SJSA1 (cell line): ENCODE data around the gene INSIG2. TPM values are rescaled to one million over a fixed set of nuclear protein-coding genes. Genes with fewer than 3 reads are reported as not detected.
"Not testable (repeated sequence)": the region's sequence is repeated elsewhere in the genome, so short reads cannot be mapped to it uniquely, and the experiment has no call there.

Experiments used
- DNase-seq, 2 experiments: peaks; one replicate each; pipeline ENCODE4 v3.0.0-alpha.2; 2015 to 2020; ENCODE audit warnings: low spot score in 2 of 2, low read depth in 1 of 2
- H3K27ac ChIP-seq: fragments of 250-450 bp; sonication (Bioruptor Pico); 2 replicates; pipeline ENCODE4 v1.5.1; 2020; ENCODE audit warnings: mild to moderate bottlenecking, moderate library complexity
- H3K27me3 ChIP-seq: fragments of 250-450 bp; sonication (Bioruptor Pico); replicated peaks from 2 replicates; pipeline ENCODE4 v1.5.1; 2020; ENCODE audit warnings: mild to moderate bottlenecking, moderate library complexity
- H3K36me3 ChIP-seq: fragments of 250-450 bp; sonication (Bioruptor Pico); 2 replicates; pipeline ENCODE4 v1.5.1; 2020; ENCODE audit warnings: mild to moderate bottlenecking
- H3K4me1 ChIP-seq: fragments of 250-450 bp; sonication (Bioruptor Pico); replicated peaks from 2 replicates; pipeline ENCODE4 v1.6.1; 2021; ENCODE audit warnings: mild to moderate bottlenecking
- H3K4me3 ChIP-seq: fragments of 250-450 bp; sonication (Bioruptor Pico); 2 replicates; pipeline ENCODE4 v1.5.1; 2020; ENCODE audit warnings: mild to moderate bottlenecking
- H3K9me3 ChIP-seq: fragments of 250-450 bp; sonication (Bioruptor Pico); replicated peaks from 2 replicates; pipeline ENCODE4 v1.5.1; 2020; ENCODE audit warnings: mild to moderate bottlenecking
- total RNA-seq: library from RNA; depleted of rRNA; stranded (reverse); fragments of >200 nt; shearing (Covaris generic); gene quantifications from 2 replicates; pipeline ENCODE4 v1.2.3, GENCODE V29; 2014

Gene INSIG2
- total RNA-seq, 1 experiment from 2014 or later = 6.0 TPM

GRCh38 chr2:118065015-118065706, 23.1 kb upstream of the INSIG2 start:
- H3K36me3 ChIP-seq = no peaks in the 10 kb centered on the region
- no peaks in the 10 kb centered on the region; the same call in 1 of the 2 replicates for H3K9me3 ChIP-seq
- peaks cover 8% of the 10 kb centered on the region for H3K4me1 ChIP-seq
- no peak overlapping the region for H3K27ac ChIP-seq
- no peak overlapping the region for H3K4me3 ChIP-seq
- H3K27me3 ChIP-seq = peaks cover 10% of the 10 kb centered on the region
- DNase-seq = no peak

GRCh38 chr2:118065921-118066511, 22.3 kb upstream of the INSIG2 start:
- Histone ChIP-seq H3K4me1 (peaks cover 8% of the 10 kb centered on the region), H3K9me3 (no peaks in the 10 kb centered on the region; the same call in 1 of the 2 replicates), H3K27ac (no peak overlapping the region), H3K4me3 (no peak overlapping the region), H3K27me3 (peaks cover 15% of the 10 kb centered on the region), H3K36me3 (no peaks in the 10 kb centered on the region)
- no peak for DNase-seq

DNA sequence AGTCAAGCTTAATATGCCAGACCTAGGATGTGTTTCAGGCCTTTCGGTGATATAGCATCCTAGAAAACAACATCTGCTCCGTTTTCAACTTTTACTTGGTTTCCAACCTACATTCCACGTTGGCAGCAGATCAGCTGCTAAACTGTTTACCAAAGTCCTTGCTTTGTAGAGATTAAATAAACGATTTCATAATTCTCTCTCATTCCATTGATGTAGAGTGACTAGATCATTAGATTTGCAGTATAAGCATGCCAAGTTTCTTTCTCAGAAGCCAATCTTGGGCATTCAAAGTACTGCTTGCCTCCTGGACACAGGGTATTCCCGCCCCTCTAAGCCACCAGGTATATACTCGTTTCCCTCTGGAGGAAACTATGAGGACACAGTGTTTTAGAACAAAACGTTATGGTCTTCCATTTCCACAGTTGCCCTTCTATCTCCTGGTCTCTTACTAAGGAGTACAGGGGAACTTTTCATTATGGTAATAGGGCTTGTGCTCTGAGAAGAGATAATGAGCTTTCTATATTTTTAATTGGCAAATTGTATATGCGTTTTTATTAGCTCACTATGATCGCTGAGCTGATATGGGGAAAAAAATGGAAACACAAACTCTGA, 10.5 kb upstream of the INSIG2 start:
- Histone ChIP-seq H3K36me3 (no peaks in the 10 kb centered on the region), H3K27me3 (peaks cover 29% of the 10 kb centered on the region), H3K9me3 (no peaks in the 10 kb centered on the region), H3K4me3 (no peak overlapping the region), H3K4me1 (no peaks in the 10 kb centered on the region), H3K27ac (no peak overlapping the region)
- no peak for DNase-seq

- no peaks in the 10 kb centered on the region for H3K9me3 ChIP-seq
- no peaks in the 10 kb centered on the region for H3K36me3 ChIP-seq
- peaks cover 35% of the 10 kb centered on the region for H3K27me3 ChIP-seq
- no peak overlapping the region for H3K4me3 ChIP-seq
- DNase-seq = no peak
- H3K4me1 ChIP-seq = no peaks in the 10 kb centered on the region
- no peak overlapping the region for H3K27ac ChIP-seq
These were observed 9.5 kb upstream of the INSIG2 start for GRCh38 chr2:118078734-118079133.

GRCh38 chr2:118084491-118085089, 3.7 kb upstream of the INSIG2 start:
- Histone ChIP-seq H3K4me3 (no peak overlapping the region), H3K27ac (no peak overlapping the region)
- DNase-seq = no peak

GRCh38 chr2:118085173-118086023, 2.9 kb upstream of the INSIG2 start:
- Histone ChIP-seq H3K9me3 (no peaks in the 10 kb centered on the region), H3K27me3 (peaks cover 32% of the 10 kb centered on the region), H3K4me1 (peaks cover 14% of the 10 kb centered on the region), H3K27ac (no peak overlapping the region), H3K36me3 (no peaks in the 10 kb centered on the region), H3K4me3 (no peak overlapping the region)
- no peak for DNase-seq

More at GRCh38 chr2:118084491-118085089, 3.7 kb upstream of the INSIG2 start:
- peaks cover 34% of the 10 kb centered on the region for H3K27me3 ChIP-seq
- no peaks in the 10 kb centered on the region for H3K9me3 ChIP-seq
- H3K36me3 ChIP-seq = no peaks in the 10 kb centered on the region
- peaks cover 6% of the 10 kb centered on the region for H3K4me1 ChIP-seq

- H3K27me3 ChIP-seq = peaks cover 31% of the 10 kb centered on the region
- peaks cover 21% of the 10 kb centered on the region for H3K4me1 ChIP-seq
- no peak overlapping the region for H3K27ac ChIP-seq
- no peaks in the 10 kb centered on the region for H3K9me3 ChIP-seq
- no peaks in the 10 kb centered on the region for H3K36me3 ChIP-seq
- no peak for DNase-seq
- no peak overlapping the region for H3K4me3 ChIP-seq
These were observed 2.1 kb upstream of the INSIG2 start for GRCh38 chr2:118086024-118086633.

- Histone ChIP-seq H3K4me1 (peaks cover 31% of the 10 kb centered on the region), H3K27me3 (peaks cover 8% of the 10 kb centered on the region; the same call in 1 of the 2 replicates), H3K9me3 (no peaks in the 10 kb centered on the region), H3K27ac (peak overlapping the region; percentile 27; the same call in 1 of the 2 replicates), H3K36me3 (no peaks in the 10 kb centered on the region), H3K4me3 (peak overlapping the region; percentile 54)
- peak in 1 of 2 experiments; percentile 51 for DNase-seq
These were observed 999 bp downstream of the INSIG2 start for GRCh38 chr2:118089139-118089800.

DNA sequence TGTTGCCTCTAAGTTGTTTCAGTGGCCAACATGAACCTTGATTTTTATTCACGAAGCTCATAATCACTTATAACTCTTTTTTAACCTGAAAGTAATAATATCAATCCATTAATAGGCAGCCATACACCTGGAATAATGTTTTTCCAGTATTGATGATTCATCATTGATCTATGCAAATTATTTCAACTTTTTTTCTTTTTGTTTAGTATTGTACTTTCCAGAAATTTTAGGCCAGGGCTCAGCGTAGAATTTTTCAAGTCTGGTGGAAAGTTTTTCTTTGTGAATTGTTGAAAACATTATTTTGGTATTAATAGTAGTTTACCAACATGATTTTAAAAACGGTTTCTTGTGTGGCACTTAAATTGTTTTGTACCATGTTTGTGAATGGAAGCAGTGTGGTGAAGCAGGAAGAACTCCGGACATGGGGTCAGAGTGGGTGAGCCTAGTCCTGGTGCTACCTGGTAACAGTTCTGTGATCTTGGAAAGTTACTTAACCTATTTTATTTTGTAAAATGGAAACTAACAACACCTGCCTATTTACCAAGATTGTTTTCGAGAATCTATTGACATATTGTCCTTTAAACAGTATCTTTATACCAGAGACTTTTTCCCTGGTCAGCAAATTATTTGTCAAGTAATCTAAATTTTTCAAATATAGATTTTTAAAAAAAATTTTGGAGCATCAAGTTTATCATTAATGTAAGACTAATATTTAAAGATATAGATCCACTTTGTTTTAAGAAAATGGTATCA, 2.3 kb downstream of the INSIG2 start:
- no peaks in the 10 kb centered on the region for H3K36me3 ChIP-seq
- DNase-seq = no peak
- peaks cover 33% of the 10 kb centered on the region for H3K4me1 ChIP-seq
- peaks cover 4% of the 10 kb centered on the region; the same call in 1 of the 2 replicates for H3K27me3 ChIP-seq
- H3K9me3 ChIP-seq = no peaks in the 10 kb centered on the region
- no peak overlapping the region for H3K4me3 ChIP-seq
- H3K27ac ChIP-seq = no peak overlapping the region

DNA sequence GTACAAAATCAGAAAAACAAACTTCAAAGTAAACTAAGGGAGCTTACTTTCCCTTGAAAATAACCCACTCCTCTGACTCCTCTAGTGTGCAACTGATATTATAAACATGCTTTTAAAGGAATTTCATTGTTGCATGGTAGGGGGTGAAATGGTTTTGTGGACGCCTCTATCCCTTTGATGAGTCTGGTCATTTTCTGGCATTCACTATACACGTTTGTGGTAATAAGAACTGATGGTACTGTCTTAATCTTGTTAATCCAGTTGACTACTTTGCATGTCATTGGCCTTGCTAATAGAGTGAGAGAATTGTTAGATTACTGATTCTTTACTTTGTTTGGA, 2.8 kb downstream of the INSIG2 start:
- peak in 1 of 2 experiments; percentile 16 for DNase-seq
- H3K4me1 ChIP-seq = peaks cover 37% of the 10 kb centered on the region
- H3K27ac ChIP-seq = no peak overlapping the region; the same call in 1 of the 2 replicates
- no peaks in the 10 kb centered on the region for H3K9me3 ChIP-seq
- no peaks in the 10 kb centered on the region for H3K36me3 ChIP-seq
- H3K27me3 ChIP-seq = peaks cover 4% of the 10 kb centered on the region; the same call in 1 of the 2 replicates
- no peak overlapping the region for H3K4me3 ChIP-seq

DNA sequence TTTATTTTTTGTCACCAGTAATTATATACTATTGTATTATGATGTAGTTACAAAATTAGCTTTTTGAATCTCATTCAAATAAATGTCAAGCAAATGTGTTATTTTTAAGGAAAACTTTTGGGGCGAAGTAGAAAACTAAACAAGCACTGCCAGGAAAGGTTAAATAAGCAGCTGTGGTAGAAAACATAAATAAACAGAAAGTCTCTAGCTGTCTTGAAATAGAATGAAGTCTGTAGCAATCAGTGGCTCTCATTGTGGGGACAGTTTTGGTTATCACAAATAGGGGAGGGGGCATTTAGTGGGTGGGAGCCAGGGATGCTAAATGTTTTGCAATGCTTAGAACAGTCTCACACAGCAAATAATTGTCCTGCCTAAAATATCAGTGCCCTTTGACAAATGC, 3.4 kb downstream of the INSIG2 start:
- Histone ChIP-seq H3K27me3 (peaks cover 3% of the 10 kb centered on the region; the same call in 1 of the 2 replicates), H3K36me3 (no peaks in the 10 kb centered on the region), H3K27ac (no peak overlapping the region; the same call in 1 of the 2 replicates), H3K9me3 (no peaks in the 10 kb centered on the region), H3K4me3 (no peak overlapping the region), H3K4me1 (peaks cover 37% of the 10 kb centered on the region)
- DNase-seq = no peak

DNA sequence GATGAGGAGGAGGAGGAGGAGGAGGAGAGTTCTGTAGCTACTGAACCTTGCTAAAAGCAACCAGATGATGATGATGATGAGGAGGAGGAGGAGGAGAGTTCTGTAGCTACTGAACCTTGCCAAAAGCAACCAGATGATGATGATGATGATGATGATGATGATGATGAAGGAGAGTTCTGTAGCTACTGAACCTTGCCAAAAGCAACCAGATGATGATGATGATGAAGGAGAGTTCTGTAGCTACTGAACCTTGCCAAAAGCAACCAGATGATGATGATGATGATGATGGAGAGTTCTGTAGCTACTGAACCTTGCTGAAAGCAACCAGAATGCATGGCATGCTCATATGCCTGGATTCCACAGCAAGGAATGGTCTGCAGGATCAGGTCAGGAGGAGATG, 5.8 kb downstream of the INSIG2 start:
- H3K27me3 ChIP-seq, H3K4me3 ChIP-seq, DNase-seq, H3K9me3 ChIP-seq, H3K36me3 ChIP-seq, H3K27ac ChIP-seq: not testable (repeated sequence)
- peaks cover 34% of the 10 kb centered on the region for H3K4me1 ChIP-seq
